ENCODE results near the gene LGALSL. TPM values are rescaled to one million over a fixed set of nuclear protein-coding genes. Genes with fewer than 3 reads are reported as not detected.

Gene LGALSL
- total RNA-seq, 1 experiment from 2014 or later, result 7.4 TPM

DNA sequence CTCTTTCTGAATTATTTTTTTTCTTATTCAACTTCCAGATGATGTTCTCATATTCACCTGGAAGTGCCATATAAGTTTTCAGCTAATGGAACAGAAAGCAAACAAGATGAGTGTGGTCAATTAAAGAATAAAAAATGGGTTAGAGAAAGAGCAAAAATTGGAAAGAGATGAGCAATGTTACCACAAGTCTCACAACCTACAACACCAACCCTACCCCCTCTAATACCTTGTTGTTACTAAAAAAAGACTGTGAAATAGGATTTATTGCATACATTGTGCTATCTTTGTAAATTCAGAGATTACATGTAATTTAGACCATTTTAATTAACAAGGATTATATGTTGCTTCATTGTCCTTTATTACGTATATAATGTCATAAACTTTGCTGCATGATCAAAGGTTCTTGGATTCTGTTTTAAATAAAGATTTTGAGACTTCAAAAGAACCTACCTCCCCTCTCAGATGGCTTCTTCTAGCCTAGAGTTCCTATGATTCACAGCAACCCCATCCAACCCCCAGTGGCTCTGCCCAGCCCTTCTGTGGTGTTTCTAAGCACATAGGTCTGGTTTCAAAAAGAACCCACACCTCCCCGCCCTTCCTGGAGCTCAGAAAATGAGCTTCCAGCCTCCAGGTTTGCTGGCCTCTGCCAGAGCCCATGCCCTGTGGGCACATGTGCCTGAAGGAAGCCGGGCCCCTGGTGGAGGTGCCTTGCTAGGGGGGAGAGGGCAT lies 24.7 kb downstream of the LGALSL start:
- Histone ChIP-seq H3K9me3 (ENCODE audit: low read depth, low read length, poor library complexity, severe bottlenecking) (no peaks in the 10 kb centered on the region), H3K36me3 (ENCODE audit: insufficient read depth, low read length, poor library complexity, severe bottlenecking) (no peaks in the 10 kb centered on the region), H3K4me1 (ENCODE audit: insufficient read depth, low read length, poor library complexity, severe bottlenecking) (no peaks in the 10 kb centered on the region), H3K27me3 (replicated peaks; ENCODE audit: insufficient read depth, low read depth, low read length, poor library complexity) (no peaks in the 10 kb centered on the region), H3K27ac (ENCODE audit: low read depth, low read length, poor library complexity, severe bottlenecking) (no peak overlapping the region), H3K4me3 (ENCODE audit: low read depth, low read length, poor library complexity, severe bottlenecking) (no peak overlapping the region)
- ChIA-PET POLR2A (ENCODE audit: low non-redundant PET) (no interaction called here), CTCF (no interaction called here)
- intact Hi-C loops (cut with micrococcal nuclease; ENCODE audit: unreplicated experiment), result no loop called here
- no peak for DNase-seq (ENCODE audit: low spot score)
- TF ChIP-seq, protein P1, sequence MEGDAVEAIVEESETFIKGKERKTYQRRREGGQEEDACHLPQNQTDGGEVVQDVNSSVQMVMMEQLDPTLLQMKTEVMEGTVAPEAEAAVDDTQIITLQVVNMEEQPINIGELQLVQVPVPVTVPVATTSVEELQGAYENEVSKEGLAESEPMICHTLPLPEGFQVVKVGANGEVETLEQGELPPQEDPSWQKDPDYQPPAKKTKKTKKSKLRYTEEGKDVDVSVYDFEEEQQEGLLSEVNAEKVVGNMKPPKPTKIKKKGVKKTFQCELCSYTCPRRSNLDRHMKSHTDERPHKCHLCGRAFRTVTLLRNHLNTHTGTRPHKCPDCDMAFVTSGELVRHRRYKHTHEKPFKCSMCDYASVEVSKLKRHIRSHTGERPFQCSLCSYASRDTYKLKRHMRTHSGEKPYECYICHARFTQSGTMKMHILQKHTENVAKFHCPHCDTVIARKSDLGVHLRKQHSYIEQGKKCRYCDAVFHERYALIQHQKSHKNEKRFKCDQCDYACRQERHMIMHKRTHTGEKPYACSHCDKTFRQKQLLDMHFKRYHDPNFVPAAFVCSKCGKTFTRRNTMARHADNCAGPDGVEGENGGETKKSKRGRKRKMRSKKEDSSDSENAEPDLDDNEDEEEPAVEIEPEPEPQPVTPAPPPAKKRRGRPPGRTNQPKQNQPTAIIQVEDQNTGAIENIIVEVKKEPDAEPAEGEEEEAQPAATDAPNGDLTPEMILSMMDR (conservative IDR thresholded peaks at IDR 0.05; ENCODE audit: low read depth, low read length), result no peak
- TF ChIP-seq EZH2 (IDR thresholded peaks at IDR 0.05; ENCODE audit: borderline replicate concordance, low read depth, low read length, poor library complexity, severe bottlenecking), result no peak
- no TSS peak for BruUV-seq (replicated peaks)

DNA sequence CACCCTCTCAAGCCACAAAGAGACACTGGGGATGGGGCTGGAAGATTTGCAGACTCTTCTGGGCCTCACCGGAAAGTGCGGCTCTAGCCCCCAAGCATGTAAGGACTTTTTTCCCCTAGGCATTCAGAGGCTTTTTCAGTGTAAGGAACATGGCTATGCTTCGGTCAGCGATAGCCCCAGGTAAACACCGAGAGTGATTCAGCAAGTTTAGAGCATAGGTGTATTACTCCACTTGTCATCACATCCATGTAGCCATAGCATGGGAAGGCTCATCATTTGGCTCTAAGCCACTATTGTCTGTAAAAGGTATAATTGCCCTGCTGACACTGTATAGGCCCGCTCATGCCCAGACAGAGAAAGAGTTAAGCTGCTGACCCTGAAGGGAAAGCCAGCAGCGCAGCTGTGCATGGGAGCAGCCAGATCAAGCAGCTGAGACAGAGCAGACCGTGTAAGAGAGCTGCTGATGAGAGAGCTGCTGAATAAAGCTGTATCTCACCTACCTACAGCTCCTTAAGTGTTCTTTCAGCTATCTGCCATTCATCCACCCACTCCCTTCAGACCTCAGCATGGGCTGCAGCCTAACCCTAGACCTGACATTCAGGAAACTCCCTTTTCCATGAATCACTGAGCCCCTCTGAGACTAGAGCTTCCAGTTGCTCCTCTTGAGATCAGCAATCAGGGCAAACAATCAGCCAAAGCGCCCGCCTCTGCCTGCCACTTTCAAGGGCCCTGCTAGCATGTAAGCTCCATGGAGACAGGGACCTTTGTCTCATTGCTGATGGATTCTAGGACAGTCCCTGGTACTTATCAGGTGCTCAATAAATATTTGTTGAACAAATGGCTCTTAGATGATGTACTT lies 25.5 kb downstream of the LGALSL start:
- POLR2A ChIA-PET (ENCODE audit: low non-redundant PET), result no interaction called here
- Histone ChIP-seq H3K9me3 (ENCODE audit: low read depth, low read length, poor library complexity, severe bottlenecking) (no peaks in the 10 kb centered on the region), H3K27me3 (replicated peaks; ENCODE audit: insufficient read depth, low read depth, low read length, poor library complexity) (no peaks in the 10 kb centered on the region), H3K27ac (ENCODE audit: low read depth, low read length, poor library complexity, severe bottlenecking) (no peak overlapping the region), H3K4me1 (ENCODE audit: insufficient read depth, low read length, poor library complexity, severe bottlenecking) (no peaks in the 10 kb centered on the region), H3K36me3 (ENCODE audit: insufficient read depth, low read length, poor library complexity, severe bottlenecking) (no peaks in the 10 kb centered on the region), H3K4me3 (ENCODE audit: low read depth, low read length, poor library complexity, severe bottlenecking) (no peak overlapping the region)
- DNase-seq (ENCODE audit: low spot score), result no peak
- CTCF ChIA-PET, result no interaction called here
- intact Hi-C loops (cut with micrococcal nuclease; ENCODE audit: unreplicated experiment), result no loop called here
- TF ChIP-seq, protein P1 (conservative IDR thresholded peaks at IDR 0.05; ENCODE audit: low read depth, low read length), result no peak
- TF ChIP-seq EZH2 (IDR thresholded peaks at IDR 0.05; ENCODE audit: borderline replicate concordance, low read depth, low read length, poor library complexity, severe bottlenecking), result no peak
- no TSS peak for BruUV-seq (replicated peaks)

DNA sequence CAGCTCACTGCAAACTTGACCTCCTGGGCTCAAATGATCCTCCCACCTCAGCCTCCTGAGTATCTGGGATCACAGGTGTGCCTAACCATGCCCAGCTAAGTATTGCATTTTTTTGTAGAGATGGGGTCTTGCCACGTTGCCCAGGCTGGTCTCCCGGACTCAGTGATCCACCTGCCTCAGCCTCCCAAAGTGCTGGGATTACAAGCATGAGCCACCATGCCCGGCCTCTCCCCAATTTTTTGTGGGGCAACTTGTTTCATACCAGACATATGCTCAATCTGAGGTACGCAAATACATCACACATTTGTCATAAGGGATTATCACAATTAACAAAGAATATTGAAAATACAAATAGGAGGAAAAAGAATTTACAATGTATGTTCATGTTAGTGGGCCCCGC lies 27.7 kb downstream of the LGALSL start:
- TF ChIP-seq, protein P1 (conservative IDR thresholded peaks at IDR 0.05; ENCODE audit: low read depth, low read length), result no peak
- no peak for TF ChIP-seq EZH2 (IDR thresholded peaks at IDR 0.05; ENCODE audit: borderline replicate concordance, low read depth, low read length, poor library complexity, severe bottlenecking)

More for the DNA sequence above, 27.7 kb downstream of the LGALSL start:
- Histone ChIP-seq H3K4me3 (ENCODE audit: low read depth, low read length, poor library complexity, severe bottlenecking) (no peak overlapping the region), H3K27ac (ENCODE audit: low read depth, low read length, poor library complexity, severe bottlenecking) (no peak overlapping the region), H3K9me3 (ENCODE audit: low read depth, low read length, poor library complexity, severe bottlenecking) (no peaks in the 10 kb centered on the region), H3K4me1 (ENCODE audit: insufficient read depth, low read length, poor library complexity, severe bottlenecking) (no peaks in the 10 kb centered on the region), H3K36me3 (ENCODE audit: insufficient read depth, low read length, poor library complexity, severe bottlenecking) (no peaks in the 10 kb centered on the region), H3K27me3 (replicated peaks; ENCODE audit: insufficient read depth, low read depth, low read length, poor library complexity) (no peaks in the 10 kb centered on the region)
- intact Hi-C loops (cut with micrococcal nuclease; ENCODE audit: unreplicated experiment), result no loop called here
- ChIA-PET CTCF (no interaction called here), POLR2A (ENCODE audit: low non-redundant PET) (no interaction called here)
- no TSS peak for BruUV-seq (replicated peaks)
- no peak for DNase-seq (ENCODE audit: low spot score)
